OCI-M2 (cell line): ENCODE measurements around the gene TOX3.

Experiments used
- DNase-seq: peaks from one replicate; lab custom pipeline; 2025; ENCODE audit not compliant: unreplicated experiment; lab: John Stamatoyannopoulos, UW

TOX3 gene

DNA sequence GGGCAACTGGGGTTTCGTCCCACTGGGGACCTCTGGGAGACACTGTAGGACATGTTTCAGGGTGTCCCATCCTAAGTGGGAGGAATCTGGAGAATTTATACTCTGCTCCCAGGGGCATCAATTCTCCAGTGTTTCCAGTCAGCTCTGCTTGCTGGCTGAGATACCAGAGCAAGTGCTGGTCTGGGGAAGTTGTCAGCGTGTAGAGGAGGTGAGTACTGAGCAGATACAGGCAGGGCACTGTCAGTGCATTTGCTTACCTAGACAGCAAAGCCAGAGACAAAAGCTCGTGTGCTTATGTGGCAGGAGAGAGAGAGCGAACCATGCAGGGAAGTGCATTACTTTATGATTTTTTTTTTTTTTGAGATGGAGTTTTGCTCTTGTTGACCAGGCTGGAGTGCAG is 20.2 kb upstream of the TOX3 start:
- DNase-seq = no peak

DNA sequence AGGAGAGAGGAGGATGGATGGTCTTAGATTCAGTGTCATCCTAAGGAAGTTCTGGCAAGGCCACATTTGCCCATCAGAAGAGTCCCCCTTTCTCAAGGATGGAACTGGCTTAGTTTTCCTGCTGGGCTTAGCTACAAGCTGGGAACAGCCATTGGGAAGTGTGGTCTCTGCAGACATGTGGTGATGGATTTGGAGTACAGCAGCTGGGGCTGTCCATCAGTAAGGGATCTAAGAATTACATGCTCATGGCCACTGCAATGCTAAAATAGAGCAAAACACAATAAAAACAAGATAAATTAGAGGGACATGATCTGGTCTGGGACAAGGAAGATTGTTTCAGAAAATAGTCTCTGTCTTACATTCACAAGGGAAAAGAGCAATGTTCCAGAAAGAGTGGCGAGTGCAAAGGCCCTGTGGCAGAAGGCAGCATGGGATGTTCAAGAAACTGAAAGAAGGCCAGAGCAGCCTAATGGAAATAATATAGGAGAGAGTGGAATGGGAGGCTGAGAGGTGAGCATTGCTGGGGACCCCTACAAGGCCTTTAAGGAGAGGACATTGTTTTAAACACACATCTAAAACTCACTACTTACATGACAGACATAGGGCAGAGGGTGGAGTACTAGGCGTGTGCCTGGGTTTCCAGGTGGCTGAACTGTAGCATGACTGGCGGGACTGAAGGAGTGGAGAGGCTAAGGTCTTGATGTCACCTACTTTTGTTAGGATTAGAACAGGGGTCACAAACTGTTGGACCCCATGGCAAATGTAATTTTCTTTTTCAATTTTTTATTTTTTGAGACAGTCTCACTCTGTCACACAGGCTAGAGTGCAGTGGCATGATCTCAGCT is 17.0 kb upstream of the TOX3 start:
- DNase-seq = no peak

DNA sequence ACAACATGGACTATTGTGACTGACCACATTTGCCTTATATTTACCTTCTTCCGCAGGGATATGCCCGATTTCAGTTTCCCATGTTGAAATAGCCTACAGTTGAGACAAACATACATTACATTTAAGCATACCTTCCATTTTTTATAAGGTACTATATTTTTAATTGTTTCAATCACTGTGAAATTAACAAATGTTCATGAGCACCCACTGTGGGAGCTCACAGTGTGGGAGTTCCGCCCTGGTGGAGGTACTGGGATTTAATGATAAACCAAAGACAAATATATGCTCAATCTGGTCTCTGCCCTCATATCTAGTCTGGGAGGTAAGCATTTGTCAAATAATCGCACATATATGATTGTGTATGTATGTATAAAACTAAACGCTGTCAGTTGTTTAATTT is 15.8 kb upstream of the TOX3 start:
- DNase-seq = no peak

DNA sequence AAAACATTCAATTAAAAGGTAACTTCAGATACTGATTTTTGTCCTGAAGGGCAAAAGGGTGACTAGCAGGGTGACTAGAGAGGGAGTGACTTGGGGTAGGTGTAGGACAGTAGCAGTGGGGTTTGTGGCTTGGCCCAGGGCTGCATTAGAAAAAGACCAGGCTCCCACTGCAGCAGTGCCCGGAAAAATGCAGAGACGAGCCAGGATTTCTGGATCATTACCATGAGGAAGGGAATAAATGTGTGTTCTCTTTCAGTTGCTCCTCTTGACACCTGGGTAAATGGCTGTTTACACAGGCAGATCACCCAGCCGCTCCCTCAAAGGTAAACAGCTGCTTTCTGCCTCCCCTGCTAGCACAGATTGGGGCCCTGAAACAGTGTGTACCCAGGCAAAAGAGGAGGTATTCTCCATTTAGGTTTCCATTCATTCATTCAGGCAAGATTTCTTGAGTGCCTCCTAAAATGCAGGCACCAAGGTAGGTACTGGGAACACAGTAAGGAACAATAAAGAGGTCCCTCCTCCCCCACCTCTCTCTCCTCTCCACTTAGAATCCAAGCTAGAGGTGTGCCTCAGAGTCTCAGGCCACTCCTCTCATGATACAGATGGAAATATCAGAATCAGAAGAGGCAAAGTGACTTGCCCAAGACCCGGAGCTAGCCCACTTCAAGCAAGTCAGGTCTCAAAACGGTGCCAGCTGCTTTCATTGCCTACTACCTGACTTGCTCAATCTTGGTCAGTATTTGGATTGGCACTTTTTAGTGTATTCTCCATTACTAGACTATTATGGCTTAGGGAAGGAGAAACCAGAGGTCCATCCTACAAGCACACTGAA is 15.2 kb upstream of the TOX3 start:
- no peak for DNase-seq

DNA sequence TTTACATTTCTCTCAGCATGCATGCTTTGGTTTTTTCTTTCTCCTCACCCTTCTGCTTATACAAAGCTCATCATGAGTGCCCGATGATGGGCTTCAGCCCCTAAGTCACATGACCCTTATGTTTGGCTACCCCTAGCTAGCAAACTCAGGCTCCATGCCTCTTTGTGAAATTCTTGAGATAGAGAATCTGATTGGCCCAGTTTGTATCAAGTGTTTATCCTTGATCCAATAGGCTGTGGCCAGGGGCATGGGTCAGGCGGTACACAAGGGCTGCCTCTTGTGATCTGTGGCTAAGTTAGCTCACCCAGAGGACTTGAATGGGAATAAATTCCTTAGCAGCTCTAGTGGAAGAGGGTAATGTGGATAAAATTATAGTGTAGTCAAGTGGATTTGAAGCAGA is 11.5 kb upstream of the TOX3 start:
- no peak for DNase-seq

DNA sequence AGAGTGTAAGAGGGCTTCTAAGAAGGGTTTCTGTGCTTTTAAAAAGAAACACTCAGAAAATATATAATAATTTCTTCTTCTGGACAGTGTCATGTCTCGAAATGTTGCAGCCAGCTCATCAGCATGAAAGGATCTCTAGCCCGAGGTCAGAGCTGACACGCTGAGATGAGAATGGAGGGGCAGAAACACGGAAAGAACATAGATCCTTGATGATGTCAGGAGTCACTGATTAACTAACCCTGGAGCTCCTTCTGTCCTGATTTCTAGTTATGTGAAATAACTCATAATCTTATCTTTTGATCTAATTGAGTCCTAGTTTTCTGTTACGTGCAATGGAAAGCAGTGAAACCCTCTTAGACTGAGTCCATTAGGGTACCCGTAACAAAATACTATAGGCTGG is 10.3 kb upstream of the TOX3 start:
- no peak for DNase-seq

DNA sequence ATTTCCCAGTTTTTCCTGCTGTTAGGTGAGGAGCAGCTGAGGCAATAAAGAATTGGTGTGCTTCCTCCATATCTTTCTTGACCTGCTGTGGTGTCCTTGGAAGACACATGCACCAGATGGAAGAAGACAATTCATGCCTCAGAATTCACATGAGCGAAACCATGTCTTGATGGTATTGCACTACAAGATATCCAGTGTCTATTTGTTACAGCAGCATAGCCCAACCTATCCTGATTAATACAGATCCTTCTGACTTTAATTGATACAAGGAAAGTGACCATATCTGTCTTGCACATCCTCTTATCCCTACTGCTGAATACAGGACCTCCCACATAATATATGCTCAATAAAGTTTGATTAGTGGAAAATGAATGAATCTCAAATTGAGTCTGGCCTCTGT is 9.1 kb upstream of the TOX3 start:
- DNase-seq = no peak

DNA sequence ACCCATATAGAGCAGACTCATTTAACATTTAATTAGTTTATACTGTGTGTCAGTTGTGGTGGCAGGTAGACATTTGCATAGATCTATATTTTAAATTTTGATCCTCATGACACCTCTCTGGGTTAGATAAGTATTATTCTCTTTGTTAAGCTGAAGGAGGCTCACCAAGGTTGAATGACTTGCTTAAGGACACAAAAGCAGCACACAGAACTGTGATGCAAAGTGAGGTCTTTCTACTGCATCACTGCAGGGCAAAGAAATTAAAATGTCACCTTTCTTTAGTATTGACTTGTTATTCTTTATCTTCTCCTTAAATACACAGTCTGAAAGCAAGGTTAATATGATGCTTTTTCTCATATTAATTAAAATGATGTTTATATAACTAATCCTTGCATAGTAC is 8.6 kb upstream of the TOX3 start:
- no peak for DNase-seq

DNA sequence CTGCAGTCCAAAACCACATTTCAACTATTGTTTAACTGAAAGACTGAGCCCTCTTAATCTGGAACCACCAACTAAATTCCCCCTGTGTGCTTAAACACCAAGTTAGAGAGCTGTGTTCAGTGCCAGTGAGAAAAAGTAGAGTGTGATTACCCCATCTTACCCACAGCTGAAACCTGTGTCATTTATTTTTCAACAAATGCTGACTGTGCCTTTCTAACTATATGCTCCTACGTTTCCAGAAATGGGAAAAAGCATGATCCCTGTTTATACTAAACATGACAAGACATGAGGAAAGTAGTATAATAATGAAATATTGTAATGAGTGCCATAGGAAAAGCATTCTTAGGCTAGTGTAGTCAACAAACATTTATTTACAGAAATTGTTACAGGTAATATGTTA is 7.4 kb upstream of the TOX3 start:
- no peak for DNase-seq

DNA sequence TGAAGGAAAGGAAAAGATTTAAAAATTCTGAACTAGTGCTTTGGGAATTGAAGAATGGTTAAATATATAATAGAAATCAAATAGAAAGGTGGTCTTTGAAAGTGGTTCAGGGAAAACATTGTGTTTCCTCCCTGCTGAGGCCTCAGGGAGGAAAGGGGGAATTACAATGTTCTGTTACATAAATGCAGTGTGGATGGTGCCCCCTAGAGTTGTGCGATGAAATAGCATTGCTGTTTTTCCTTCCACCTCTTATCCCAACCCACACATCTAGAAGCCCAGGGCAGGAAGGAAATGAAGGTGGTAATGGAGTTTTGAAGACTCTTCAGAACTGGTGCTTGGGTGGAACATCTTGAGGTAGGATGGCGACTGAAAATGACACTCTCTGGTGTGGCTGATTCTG is 6.4 kb upstream of the TOX3 start:
- DNase-seq = no peak

DNA sequence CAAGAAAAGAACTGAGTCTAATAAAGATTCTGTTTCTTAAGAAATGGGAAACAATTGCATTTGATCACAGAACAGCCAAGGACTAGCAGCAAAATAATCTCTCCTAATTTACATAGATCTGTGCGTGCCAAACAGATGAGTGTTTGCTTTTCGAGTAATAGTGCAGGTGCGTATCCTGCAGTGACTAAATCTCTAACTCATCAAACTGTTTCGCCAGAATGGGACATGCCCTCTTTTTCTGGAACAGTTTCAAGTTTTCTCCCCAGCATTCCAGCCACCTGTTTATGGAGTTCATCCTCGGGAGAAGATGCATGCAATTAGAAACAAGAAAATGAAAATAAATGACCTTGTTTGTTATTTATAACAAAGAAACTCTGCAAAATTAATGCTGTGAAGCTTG is 5.7 kb upstream of the TOX3 start:
- no peak for DNase-seq

DNA sequence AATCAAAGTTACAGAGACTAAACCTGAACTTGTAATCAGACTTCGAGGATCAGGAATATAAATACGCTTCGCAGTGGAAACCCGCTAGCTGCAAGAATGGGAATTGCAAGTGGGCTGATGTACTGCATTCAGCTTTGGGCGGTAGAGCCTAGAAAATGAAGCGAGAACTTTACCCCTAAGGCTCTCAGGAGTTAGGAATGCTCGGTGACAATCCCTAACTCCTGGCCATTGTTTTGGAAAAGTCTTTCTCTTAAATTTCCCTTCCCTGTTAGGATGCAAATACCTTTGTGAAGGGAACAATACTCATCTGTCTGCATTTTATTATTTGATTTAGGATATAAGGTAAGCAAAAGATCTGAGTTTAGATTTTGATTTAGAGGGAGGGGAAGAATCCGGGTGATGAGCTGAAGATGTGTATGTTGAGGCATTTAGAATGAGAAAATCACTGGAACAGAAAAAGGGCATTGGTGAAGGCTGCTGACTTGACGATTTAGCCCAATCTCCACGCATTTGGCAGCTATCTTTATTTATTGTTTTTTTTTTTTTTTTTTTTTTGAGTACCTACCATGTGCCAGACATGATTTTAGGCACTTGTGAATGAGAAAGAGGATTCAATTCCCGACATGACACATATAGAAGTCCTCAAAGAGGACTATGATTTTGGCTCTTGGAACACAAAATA is 2.2 kb upstream of the TOX3 start:
- DNase-seq = no peak

DNA sequence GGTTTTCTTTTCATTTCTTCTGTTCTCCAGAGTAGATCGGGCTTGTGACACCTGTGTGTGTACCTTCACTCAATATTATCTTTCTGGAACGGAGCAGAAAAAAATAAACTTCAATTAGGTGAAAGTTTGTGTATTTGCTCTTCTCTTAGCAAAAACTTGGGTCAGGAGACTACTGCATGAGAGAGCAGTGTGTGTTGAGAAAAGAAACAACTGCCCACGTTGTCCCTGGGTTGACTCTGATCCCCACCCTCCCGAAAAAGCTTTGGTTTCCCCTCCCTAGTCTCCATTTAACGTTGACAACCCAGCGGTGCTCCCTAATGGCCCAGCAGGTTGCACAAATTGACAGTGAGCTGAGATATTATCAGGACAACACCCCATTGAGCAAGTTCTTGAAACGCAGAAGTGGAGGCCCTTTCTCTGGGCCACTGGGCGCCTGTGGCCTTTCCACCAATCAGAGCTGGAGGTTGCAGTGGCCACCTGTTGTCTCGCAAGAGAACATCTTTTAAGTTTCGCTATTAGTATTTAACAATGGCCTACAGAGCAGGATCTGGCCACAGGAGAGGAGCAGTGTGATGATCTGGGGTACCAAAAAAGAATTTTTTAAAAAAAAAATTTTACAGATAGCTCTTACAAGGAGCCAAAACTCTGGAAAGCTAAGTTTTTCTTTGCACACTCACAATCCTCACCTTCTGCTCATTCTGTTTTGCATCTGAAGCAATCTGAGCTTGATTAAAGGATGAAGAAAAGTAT is 1.5 kb upstream of the TOX3 start:
- DNase-seq = no peak

DNA sequence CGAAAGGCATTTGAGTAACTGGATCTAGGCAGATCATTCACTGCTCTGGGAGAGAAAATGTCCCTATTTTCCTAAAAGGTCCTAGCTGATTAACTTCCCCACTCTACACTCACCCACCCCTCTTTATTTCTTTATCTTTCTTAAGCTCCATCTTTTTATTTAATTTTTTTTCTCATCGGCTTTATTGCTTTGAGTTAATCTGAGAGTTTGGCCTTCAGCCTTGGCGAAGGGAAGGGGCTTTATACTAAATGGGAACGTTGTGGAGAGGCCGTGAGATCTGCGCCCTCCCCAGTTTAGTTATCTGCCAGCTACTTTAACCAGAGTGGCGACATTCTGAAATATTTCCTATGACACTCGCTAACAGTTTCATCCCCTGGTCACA is 882 bp upstream of the TOX3 start:
- DNase-seq = no peak

DNA sequence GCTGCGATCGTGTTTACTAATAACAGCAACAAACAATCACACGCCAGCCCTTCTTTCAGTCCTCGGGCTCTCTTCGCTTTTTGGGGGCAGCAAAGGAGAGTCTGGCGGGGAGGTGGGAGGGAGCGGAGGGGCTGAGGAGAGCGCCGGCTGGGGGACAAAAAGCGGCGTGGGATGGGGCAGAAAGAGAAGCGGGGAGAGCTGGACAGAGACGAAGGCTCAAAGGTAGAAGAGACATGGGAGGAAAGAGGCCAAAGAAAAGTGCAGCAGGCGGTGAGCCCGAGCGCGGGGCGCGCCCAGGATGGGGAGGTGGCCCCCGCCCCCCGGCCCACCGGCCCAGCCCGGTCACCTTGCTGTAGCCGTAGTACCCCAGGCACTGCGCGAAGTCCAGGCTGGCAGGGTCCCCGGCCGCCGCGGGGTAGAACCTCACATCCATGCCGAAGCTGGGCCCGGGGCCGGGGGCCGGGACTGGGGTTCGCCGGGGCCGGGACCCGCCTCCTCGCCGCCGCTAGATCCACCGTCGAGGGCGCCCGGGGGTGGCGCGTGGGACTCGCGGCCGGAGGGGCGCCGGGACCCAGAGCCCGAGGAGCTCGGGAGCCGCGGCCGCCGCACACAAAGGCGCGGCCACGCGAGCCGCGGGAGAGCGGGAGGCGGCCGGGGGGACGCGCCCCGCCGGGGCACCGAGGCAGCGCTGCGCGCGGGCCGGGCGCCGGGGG is 496 bp downstream of the TOX3 start:
- DNase-seq = no peak

DNA sequence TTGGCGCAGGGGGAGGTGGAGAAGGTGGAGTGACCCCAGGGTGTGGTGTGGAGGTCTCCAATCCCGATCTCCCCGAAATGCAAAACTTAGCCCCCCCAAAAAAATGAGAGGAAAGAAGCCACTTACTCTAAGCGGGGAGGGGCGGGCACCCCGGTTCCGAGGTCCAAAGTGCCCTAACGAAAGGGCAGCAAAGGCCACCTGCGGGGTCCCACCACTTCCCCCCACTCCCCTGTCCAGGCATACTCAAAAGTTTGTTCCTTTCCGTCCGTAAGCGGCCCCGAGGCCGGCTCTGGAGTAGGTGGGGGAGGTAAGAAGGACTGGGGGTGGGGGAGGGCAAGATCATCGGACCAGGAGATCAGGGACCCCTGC is 1.1 kb downstream of the TOX3 start:
- no peak for DNase-seq

DNA sequence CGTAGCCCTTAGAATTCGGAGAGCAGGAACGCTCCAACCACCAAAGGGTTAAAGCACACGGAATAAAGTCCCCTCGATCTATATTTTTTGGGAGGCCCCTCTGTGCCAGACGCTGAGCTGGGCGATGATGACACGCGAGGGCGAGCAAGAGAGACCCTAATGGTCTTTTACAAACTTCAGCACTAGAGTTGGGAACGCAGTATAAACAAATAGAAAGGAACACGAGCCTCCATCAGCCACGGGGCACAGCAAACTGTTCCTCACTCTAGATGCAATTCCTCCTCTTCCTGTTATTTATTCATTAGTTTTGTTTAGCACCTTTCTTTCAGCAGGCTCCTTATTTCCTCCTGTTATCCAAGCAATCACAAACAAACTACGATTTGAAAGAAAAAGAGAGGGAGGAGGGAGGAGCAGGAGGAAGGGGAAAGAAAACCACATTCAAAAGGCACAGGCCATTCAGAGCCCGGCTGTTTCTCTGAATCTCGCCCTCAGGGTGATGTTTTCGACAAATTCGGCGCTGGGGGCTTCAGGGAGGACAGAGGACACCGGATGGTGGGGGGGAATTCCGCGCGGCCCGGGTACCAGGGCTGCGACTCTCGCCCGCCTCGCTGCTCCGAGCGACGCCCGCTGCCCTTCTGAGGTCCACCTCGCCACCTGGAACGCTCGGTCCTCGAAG is 1.6 kb downstream of the TOX3 start:
- no peak for DNase-seq

DNA sequence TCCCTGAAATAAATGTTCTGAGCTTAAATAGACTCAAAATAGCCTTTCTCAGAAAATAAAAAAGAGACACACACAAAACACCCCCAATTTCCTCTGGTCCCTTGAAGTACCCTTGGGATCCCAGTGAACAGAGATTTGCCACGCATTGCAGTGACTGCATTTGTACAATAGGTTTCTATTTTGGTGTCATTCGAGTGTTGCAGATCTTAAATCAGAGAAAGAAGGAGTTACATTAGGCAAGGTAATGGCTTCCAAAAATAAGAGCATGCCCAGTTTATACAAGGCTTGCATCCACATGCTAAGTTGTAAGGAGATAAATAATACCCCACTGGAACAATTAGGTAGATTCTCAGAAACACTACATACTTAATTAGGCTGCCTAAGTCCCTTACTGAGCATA is 2.2 kb downstream of the TOX3 start:
- no peak for DNase-seq

DNA sequence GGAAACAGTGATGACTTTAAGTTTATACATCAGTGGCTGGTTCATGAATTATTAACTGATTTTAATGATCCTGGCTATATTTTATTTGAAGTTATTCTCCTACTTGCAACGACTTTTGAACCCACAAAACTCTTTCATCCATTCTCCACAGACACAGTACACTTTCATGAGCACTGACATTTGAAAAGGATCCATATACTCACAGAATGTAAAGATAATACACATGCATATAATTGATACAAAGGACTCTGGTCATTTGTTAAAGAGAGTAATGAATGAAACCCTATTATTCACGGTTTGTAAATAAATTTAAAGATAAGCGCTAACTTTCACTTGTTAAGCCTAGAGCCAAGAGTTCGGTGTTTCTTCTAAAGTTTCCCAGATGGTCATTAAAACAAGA is 3.3 kb downstream of the TOX3 start:
- DNase-seq = no peak

DNA sequence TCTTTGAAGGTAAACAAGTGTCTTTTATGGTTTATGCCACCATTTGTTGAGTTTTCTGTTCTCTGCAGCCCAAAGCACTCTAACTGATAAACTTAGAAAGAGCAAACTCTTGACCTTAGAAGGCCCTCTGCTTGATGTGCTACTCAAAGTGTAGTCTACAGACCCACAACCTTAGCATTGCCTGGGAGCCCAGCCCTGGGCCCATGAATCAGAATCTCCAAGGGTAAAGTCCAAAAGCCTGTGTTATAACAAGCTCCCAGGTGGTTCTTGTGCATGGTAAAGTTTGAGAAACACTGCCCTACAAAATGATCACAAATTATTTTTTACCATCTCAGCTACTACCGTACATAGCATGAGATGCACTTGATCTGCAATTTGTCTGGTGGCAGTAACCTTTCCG is 6.0 kb downstream of the TOX3 start:
- DNase-seq = no peak
